GM21381 (cell line): ENCODE measurements around the gene SLC26A2.
A peak's percentile ranks its signal among the peaks of the same experiment; 100 is the strongest.

Experiments
- ATAC-seq: cut with Tn5 transposase; IDR thresholded peaks from one replicate; pipeline ENCODE4 v1.9.1; 2021; ENCODE audit warnings: mild to moderate bottlenecking, moderate library complexity; ENCODE audit not compliant: unreplicated experiment

SLC26A2 gene

DNA sequence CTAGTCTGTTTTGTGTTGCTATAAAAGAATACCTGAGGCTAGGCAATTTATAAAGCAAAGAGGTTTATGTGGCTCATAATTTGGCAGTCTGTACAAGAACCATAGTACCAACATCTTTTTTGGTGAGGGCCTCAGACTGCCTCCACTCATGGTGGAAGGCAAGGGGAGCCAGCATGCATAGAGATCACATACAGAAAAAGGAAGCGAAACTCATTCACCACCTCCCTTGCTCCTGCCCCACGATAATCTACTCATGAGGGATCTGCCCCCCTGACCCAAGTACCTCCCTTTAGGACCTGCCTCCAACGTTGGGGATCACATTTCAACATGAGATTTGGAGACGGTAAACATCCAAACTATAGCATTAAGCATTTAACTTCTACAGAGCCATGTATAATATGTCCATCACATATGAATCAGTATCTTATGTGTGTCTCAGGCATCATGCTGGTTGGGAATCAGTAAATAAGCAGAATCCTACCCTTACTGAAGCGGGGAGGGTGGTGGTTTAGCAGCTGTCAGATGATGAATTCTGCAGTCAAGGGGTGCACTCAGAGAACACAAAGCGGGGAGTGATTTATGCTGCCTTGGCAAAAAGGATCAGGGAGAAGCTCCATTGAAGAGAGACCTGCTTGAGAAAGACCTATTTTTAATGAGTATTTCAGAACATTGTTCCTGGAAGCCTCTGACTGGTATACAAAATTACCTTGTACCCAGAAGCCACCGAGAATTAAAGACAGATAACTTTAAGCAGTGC is 74.8 kb downstream of the SLC26A2 start:
- ATAC-seq, result peak; percentile 90

DNA sequence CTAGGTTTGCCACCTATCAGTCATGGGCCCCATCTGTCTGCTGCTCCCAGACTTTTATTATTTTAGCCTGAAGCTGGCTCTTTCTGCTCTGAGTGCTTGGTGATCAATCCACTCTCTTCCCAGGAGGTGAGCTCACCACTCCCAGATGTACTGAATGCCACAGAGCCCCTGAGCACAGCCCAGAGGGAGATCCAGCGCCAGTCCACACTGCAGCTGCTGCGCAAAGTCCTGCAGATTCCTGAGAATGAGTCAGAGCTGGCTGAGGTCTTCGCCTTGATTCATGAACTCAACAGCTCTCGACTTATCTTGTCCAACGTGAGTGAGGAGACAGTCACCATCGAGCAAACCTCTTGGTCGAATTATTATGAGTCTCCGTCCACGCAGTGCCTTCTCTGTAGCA is 76.0 kb downstream of the SLC26A2 start:
- no peak for ATAC-seq
